Measurements from ENCODE around the gene CDC6.

The CDC6 gene, protein sequence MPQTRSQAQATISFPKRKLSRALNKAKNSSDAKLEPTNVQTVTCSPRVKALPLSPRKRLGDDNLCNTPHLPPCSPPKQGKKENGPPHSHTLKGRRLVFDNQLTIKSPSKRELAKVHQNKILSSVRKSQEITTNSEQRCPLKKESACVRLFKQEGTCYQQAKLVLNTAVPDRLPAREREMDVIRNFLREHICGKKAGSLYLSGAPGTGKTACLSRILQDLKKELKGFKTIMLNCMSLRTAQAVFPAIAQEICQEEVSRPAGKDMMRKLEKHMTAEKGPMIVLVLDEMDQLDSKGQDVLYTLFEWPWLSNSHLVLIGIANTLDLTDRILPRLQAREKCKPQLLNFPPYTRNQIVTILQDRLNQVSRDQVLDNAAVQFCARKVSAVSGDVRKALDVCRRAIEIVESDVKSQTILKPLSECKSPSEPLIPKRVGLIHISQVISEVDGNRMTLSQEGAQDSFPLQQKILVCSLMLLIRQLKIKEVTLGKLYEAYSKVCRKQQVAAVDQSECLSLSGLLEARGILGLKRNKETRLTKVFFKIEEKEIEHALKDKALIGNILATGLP

DNA sequence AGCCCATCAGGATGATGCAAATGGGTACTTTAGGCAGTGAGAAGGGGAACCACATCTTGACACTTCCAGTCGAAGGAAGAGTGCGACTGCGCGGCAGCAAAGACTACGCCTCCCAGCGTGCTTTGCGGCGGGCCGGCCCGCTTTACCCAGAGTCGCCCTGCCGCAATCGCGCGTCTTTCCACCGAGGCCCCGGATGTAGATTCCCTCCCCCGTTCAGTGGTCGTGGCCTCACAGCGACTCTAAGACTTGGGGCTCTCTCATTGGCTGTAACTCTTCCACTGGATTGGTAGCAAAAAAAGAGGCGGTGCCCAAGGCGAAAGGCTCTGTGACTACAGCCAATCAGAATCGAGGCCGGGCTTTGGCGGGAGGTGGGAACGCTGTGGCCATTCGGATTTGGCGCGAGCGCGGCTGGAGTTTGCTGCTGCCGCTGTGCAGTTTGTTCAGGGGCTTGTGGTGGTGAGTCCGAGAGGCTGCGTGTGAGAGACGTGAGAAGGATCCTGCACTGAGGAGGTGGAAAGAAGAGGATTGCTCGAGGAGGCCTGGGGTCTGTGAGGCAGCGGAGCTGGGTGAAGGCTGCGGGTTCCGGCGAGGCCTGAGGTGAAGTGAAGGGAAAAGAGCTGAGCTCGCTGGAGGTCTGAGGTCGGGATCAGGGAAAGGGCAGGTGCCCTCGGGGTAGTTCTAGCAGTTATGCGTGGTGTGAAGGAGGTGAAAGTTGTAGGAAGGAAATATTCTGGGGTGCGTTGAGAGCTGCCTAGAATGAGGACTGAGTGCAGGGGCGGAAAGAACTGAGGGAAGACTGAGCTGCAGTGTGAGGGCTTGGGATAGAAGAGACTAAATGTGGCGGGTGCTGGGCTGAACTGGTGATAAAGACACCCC is at the start of gene CDC6:
Gene CDC6, plus strand, starts transcription at position 386 of the 876 bp plus-strand sequence. CDS start 1,542 bp downstream, outside the sequence.
- DNase-seq: peak; percentile 85 to 99 (median 98)

DNA sequence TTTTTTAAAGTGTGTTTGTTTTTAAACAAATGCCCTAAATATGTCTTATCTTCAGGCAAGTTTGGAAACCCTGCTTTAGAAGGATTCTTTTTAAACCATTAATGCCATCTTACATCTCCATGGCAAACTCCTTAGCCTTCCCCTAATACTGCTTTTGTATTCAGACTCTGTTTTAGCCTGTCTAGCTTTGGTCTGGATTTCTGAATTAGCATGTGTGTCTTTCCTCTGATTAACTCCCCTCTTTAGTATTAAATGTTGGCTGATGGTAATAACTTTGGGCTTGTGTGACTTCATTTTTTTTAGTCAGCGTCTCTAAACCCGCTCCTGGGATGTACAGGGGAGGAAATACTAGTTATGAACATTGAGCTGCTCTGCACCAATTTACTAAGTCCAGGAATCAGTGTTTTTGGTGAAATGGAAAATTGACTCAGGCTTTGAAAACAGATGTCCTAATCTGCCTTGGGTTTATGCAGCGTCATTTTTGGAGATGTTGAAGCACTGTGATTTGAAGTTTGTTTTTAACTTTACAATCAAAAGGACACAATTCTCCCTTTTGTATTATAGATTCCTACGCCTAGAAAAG is 46.3 kb upstream of the CDC6 start:
- DNase-seq: no peak

DNA sequence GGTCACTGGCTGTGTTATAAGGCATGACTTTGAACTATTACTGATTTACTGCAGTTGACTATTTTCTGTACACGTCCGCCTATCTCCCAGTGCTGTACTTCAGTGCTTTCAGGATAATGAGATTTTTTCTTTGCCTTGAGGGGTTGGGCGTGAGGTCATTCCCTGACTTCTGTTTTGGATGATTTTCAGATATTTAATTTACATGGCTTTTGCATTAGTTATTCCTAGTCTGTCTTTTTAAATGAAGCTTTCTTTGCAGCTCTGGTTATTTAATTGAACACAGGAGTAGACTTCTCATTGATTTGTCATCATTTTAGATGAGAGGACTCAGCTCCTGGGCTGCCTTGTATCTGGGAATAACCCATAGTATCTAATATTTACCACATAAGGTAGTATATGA is 44.9 kb upstream of the CDC6 start:
- DNase-seq: no peak

DNA sequence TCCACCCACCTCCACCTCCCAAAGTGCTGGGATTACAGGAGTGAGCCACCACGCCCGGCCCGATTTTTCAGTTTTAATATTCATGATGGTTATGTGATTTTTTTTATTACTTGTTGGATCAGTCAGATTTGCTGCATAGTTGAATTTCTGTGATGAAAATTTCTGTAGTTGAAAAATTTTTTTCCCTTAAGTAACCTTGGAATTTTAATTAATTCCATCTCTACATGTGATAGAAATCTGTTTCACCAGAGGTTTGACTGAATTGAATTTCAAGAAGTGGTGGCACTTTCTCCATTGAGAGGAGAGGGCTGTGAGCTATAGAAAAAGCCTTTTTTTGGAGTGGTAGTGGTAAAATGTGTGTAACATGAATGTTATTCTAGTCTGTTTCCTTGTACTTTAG is 43.9 kb upstream of the CDC6 start:
- no peak for DNase-seq

DNA sequence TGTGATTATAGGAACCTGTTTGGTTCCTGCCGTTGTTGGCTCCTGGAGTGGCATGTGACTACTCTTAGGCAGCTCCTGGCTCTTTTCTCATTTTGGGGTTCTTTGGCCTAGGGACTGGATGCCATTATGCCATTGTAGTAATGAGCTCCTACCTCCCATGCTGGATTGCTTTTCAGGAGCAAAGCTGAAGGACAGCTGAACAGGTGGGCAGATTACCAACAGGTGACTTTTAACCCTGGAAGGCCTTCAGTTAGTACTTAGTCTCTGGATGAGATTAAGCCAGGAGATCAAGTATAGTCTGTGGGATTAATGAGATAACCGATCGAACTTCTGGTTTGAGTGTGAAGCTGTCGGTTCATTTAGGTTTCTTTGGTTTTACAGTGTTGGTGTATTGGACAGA is 43.4 kb upstream of the CDC6 start:
- DNase-seq: no peak

DNA sequence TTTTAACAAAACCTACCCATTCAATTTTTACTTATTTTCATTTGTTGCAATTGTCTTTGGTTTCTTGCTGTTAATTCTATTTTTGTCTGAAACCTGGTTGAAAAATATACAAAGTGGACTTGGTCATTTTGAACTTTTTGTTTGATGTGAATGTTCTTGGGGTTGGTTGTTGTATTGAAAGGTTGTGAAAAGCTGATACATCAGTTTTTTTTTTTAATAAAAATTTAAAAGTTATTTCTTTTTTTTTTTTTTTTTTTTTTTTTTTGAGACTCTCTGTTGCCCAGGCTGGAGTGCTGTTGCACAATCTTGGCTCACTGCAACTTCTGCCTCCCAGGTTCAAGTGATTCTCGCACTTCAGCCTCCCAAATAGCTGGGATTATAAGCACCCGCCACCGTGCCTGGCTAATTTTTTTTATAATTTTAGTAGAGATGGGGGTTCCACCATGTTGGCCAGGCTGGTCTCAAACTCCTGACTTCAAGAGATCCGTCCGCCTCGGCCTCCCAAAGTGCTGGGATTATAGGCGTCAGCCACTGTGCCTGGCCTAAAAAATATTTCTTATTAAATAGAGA is 39.7 kb upstream of the CDC6 start:
- no peak for DNase-seq

DNA sequence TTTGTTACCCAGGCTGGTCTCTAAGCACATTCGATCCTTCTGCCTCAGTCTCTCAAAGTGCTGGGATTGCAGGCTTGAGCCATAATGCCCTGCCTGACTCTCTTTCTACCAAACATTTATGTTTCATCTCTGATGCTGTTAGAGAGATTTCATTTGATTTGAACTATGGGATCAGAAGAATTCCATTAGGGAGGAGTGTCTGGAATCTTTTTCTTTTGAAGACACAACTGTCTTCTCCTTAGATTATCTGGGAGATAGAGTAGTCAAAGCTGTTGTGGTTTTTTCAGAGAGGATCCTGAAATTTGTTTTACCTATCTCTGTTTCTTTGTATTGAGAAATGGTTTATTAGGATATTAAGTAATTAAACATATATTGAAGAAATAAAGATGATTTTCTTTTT is 39.2 kb upstream of the CDC6 start:
- DNase-seq: no peak

DNA sequence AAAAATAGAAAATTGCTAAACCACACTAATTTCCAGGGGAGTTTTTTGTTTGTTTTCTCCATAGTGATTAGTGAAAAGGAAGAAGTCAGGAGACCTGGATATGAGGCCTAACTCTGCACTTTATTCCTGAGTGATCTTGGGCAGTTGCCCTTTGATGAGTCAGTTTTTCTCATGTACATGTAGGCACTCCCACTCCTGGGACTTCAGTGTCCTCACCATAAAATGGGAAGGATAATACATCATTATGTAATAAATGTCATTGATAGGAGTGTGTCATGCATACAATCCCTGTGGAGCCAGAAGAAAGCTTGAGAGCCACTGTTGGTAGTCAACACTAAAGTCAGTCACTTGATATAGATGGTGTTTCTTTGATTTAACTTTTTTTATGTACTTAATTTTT is 36.1 kb upstream of the CDC6 start:
- no peak for DNase-seq

DNA sequence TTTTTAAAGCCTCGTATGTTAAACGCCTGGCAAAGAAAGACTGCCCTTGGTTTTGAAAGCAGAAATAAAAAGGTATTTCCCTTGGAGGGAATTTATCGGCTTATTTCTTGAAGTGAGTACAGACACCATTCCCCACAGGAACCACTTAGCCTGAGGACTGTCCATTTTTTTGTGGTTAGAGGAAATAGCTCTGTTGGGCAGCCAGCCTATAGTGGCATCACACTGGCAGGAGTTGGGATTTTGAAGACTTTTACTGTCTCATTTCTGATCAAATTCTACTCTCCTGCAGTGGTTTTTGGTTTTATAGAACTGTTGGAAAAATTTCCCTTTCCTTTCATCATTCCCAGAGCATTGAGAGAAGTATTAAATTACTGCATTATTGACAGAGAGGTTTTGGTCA is 34.1 kb upstream of the CDC6 start:
- DNase-seq: no peak

DNA sequence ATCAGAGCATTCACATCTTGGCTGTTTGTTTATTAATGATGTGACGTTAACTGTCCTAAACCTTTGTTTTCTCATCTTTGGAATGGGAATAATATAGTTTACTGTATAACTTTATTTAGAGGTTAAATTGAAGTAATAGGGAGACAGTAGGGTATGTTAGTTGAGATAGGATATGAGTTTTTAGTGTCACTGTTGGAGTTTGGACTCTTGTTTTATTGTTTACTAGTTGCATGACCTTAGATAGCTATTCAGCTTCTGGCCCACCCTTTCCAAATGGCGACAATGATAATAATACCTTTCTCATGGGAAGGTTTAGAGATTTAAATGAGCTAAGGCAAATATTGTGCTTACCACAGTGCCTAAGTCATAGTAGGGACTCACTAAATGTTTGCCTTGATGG is 28.2 kb upstream of the CDC6 start:
- DNase-seq: no peak

DNA sequence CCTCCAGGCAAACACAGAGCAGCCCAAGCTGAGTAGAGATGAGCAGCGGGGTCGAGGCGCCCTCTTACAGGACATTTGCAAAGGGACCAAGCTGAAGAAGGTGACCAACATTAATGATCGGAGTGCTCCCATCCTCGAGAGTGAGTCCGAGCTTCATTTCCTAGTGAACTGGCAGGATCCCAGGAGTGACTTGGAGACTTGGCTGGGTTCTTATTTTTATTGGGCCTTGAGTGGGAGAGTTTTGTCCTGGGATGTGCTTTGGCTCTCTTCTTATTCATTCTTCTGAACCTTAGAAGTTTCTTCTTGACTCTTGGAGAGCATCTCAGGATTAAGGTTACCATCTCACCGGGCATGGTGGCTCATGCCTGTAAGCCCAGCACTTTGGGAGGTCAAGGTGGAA is 27.2 kb upstream of the CDC6 start:
- no peak for DNase-seq

DNA sequence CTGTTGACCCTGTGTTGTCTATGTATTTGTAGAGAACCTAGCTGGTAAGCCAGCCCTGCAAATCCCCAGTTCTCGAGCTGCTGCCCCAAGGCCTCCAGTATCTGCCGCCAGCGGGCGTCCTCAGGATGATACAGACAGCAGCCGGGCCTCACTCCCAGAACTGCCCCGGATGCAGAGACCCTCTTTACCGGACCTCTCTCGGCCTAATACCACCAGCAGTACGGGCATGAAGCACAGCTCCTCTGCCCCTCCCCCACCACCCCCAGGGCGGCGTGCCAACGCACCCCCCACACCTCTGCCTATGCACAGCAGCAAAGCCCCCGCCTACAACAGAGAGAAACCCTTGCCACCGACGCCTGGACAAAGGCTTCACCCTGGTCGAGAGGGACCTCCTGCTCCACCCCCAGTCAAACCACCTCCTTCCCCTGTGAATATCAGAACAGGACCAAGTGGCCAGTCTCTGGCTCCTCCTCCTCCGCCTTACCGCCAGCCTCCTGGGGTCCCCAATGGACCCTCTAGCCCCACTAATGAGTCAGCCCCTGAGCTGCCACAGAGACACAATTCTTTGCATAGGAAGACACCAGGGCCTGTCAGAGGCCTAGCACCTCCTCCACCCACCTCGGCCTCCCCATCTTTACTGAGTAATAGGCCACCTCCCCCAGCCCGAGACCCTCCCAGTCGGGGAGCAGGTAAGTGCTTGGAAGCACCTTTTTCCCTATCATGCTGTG is 23.1 kb upstream of the CDC6 start:
- DNase-seq: no peak

DNA sequence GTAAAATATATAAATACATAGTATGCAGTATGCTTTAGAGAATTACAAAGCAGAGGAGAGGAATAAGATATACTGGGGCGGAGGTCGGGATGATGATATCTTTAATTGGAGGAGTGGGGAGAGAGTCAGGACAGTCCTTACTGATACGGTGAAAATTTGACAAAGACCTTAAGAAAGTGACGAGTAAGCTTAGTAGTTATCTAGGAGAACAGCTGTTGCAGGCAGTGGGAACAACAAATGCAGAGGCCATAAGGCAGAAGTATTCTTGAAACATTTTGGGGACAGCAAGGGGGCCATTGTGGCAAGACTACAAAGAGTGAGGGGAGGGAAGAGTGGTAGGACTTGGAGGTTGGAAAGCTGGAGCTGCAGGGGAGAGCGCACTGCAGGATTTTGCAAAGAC is 22.3 kb upstream of the CDC6 start:
- DNase-seq: no peak

DNA sequence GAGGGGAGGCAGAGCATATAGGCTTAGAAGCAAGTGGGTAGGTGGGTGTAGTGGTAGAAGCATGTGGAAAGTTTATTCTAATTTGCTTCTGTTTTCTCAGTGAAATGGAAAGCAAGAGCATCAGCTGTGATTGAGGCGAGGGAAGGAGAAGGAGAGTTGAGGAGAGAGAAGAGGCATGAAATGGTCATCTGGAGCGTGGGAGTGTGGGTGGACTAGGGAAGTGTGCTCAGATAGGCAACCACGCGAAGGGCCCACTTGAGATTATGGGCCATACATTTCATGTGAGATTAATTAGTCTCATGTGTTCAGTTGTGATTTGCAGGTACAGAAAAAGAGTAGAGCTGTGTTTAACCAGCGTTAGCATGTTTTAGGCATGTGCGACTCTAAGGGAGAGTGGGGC is 20.8 kb upstream of the CDC6 start:
- no peak for DNase-seq

DNA sequence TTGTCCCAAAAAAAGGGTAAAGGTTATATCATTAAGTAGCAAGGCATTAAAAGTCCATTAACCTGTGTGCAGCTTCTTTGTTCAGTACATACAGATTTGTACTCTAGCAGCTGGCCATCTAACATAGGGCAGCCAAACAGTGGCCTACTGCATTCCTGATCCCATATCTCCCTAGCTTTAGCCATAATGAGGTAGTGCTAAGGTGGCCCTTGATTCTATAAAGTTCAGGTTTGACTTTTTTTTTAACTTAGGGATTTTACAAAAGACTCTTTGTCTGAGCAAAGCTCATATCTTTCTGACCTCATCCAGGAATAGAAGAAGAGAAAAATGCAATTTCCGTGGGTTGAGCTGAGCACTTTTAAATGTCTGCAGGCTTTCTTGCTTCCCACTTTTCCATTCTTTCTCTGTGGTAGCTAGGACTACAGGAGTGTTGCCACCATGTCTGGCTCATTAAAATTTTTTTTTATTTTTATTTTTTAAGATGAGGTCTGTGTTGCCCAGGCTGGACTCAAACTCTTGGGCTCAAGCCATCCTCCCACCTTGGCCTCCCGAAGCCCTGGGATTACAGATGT is 19.5 kb upstream of the CDC6 start:
- no peak for DNase-seq

DNA sequence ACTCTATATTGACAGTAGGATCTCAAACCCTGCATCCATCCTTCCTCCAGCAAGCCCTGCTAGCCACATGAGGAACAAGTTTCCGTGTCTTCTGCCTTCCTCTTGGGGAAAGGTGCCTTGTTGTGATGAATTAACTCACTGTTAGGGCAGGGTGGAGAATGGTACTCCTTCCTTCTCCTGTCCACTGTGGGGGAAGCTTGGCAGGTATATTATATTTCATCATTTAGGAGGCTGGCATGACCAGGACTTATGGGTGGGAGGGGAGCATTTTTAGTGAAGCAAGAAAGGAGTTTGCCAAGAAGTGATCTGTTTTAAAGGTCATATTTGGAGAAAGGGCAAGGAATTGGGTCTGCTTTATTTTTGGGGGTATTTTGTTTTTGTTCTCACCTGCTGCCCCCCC is 9.3 kb upstream of the CDC6 start:
- DNase-seq: no peak

DNA sequence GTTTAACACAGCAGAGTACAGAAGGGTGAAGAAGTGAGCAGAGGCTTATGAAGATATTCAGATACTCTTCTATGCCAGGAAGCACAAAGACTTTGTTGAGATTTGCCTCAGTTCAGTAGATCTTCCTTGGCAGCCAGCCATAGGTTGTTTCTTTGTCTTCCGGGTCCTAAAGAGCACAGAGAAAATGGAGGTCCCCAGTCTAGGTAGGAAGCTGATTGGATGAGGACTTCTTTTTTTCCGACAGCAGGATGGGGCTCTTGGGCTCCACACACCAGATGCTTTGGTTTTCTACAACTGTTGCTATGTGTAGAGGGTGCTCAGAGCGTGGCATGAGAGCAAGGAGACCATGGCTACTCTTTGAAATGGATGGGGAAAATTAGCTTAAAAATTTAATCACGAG is 8.3 kb upstream of the CDC6 start:
- no peak for DNase-seq

DNA sequence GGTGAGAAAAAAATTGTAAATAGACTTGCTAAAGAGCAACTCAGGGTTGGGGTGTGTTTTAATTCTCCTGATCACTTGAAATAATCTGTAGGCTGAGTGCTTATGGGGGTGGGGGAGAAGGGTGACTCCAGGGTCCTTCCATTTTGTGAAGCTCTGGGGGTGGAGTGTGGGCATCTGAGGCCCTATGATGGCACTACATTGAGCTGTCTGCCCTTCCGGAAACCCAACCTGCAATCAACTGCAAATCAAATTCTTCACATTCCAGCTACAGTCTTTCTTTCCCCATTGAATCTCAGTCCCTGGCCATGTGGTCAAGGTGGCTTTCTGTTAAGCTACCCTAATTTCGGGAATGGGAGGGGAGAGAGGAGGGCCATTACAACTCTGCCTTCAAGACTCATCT is 6.0 kb upstream of the CDC6 start:
- no peak for DNase-seq

DNA sequence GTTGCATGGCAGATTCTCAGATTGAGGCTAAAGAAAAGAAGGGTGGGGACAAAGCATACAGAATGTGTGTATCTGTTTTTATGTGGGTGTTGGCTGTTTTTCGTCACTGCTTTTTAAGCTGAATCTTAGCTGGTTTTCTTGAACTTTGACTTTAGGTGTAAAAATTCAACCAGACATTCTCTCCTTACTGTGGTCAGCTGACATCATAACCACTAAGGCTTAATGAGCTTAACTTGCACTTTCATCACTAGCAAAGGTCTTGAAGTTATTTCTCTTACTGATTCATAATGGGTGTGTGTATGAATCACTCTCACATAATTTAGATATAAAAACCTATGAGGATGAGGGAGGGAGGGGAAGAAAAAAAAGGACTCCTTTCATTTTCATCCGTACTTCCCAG is 4.0 kb upstream of the CDC6 start:
- no peak for DNase-seq

DNA sequence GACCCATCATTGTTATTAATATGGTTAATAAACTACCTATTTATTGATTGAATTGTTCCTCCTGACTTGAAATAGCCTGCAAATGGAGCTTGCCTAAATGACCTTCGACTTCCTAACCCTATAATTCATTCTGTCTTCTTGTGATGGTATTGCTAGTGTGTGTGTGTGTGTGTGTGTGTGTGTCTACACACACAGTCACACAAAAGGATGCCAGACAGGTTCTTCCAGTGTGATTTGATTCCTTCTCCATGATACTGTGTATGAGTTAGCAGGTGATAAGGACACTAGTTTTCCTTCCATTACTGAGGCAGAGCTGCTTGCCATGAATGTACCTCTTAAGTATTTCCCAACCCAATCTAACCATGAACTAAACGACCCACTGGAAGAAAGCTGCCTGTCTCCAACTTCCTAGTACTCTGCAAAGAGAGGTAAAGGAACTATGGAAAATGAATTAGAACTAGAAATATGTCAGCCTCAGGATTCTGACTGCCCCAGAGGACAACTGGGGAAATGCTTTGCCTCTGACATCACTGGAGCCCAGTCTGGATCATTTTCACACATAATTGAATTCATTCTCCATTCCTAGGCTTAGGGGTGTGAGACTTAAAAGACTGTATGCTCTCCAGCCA is 3.5 kb upstream of the CDC6 start:
- no peak for DNase-seq

DNA sequence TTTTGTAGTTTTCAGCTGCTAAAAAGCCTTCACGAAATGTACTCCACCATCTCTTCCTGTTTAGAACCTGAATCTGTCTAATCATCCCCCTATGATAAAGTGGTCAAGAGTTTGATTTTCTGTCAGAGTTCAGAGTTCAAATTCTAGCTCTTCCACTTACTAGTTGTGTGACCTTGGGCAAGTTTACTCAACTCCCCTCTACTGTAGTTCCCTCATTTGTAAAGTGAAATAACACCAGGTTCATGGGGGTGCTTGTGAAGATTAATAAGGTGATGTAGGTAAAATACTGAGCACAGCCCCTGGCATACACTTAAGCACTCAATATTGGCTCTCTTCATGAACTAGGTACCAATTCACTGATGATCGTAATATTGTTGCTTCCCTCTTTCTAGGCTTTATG is 1.2 kb upstream of the CDC6 start:
- DNase-seq: no peak

Data from C1 segment of cervical spinal cord (tissue), 14 donors.